Measurements from ENCODE around the gene APCDD1L. TPM values are rescaled to one million over a fixed set of nuclear protein-coding genes. Genes with fewer than 3 reads are reported as not detected.

The APCDD1L gene
- polyA plus RNA-seq, 2 donors: 0.06 to 0.09 TPM

DNA sequence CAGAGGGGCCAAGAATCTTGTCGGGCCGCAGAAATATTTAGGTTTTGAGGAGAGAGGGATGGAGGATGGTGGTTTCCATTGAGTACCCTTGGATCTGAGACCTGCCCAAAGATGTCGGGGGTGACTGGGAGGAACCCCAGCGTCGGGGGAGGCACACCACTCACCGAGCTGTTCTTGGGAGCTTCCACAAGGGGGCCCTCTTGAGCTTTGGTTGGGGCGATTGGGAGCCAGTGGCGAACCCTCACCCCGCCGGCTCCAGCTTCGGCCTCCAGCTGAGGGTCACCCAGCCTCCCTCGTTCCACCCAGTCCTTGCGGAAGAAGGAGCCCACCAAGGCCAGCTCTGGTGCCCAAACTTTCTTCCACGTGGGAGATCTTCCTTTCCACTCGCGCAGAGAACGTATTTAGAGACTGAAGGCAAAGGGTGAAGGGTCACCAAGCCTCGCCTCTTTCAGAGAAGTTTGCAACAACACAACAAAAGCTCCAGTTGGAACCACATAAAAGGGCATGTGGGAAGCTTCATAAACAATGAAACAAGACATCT lies 33.6 kb downstream of the APCDD1L start:
- H3K27ac ChIP-seq (ENCODE audit: low read depth in 2 of 2, low read length in 1 of 2): no peak overlapping the region
- no peak overlapping the region for H3K4me3 ChIP-seq (ENCODE audit: low read depth in 1 of 2, low read length in 2 of 2)
- peaks cover 3 to 5% of the 10 kb centered on the region in 2 donors for H3K9me3 ChIP-seq (ENCODE audit: control insufficient read depth in 2 of 2, insufficient read depth in 1 of 2, low read depth in 1 of 2, low read length in 1 of 2)
- 29 to 34% methylated on average over 18 of the region's 18 CpGs for WGBS, 2 donors
- no peaks in the 10 kb centered on the region for H3K4me1 ChIP-seq (ENCODE audit: control insufficient read depth in 2 of 2, insufficient read depth in 2 of 2, low read length in 1 of 2)
- no peaks in the 10 kb centered on the region for H3K36me3 ChIP-seq (ENCODE audit: control insufficient read depth in 2 of 2, insufficient read depth in 2 of 2, low read length in 1 of 2)
- no peaks in the 10 kb centered on the region for H3K27me3 ChIP-seq (ENCODE audit: control insufficient read depth in 1 of 2, insufficient read depth in 2 of 2, low read length in 2 of 2)

- Histone ChIP-seq H3K27ac (ENCODE audit: low read depth in 2 of 2, low read length in 1 of 2) (no peak overlapping the region), H3K4me3 (ENCODE audit: low read depth in 1 of 2, low read length in 2 of 2) (no peak overlapping the region), H3K4me1 (ENCODE audit: control insufficient read depth in 2 of 2, insufficient read depth in 2 of 2, low read length in 1 of 2) (no peaks in the 10 kb centered on the region), H3K27me3 (ENCODE audit: control insufficient read depth in 1 of 2, insufficient read depth in 2 of 2, low read length in 2 of 2) (no peaks in the 10 kb centered on the region), H3K9me3 (ENCODE audit: control insufficient read depth in 2 of 2, insufficient read depth in 1 of 2, low read depth in 1 of 2, low read length in 1 of 2) (peaks cover 3 to 5% of the 10 kb centered on the region in 2 donors), H3K36me3 (ENCODE audit: control insufficient read depth in 2 of 2, insufficient read depth in 2 of 2, low read length in 1 of 2) (no peaks in the 10 kb centered on the region)
- 75 to 77% methylated on average over 16 of the region's 16 CpGs for WGBS, 2 donors
Observed at GRCh38 chr20:58480551-58481336, 34.5 kb downstream of the APCDD1L start.

GRCh38 chr20:58479726-58480440 lies 35.3 kb downstream of the APCDD1L start:
- 80 to 81% methylated on average over 9 of the region's 9 CpGs for WGBS, 2 donors
- H3K27ac ChIP-seq (ENCODE audit: low read depth in 2 of 2, low read length in 1 of 2): no peak overlapping the region
- no peaks in the 10 kb centered on the region for H3K36me3 ChIP-seq (ENCODE audit: control insufficient read depth in 2 of 2, insufficient read depth in 2 of 2, low read length in 1 of 2)
- H3K4me3 ChIP-seq (ENCODE audit: low read depth in 1 of 2, low read length in 2 of 2): no peak overlapping the region
- no peaks in the 10 kb centered on the region for H3K4me1 ChIP-seq (ENCODE audit: control insufficient read depth in 2 of 2, insufficient read depth in 2 of 2, low read length in 1 of 2)
- peaks cover 3 to 5% of the 10 kb centered on the region in 2 donors for H3K9me3 ChIP-seq (ENCODE audit: control insufficient read depth in 2 of 2, insufficient read depth in 1 of 2, low read depth in 1 of 2, low read length in 1 of 2)
- H3K27me3 ChIP-seq (ENCODE audit: control insufficient read depth in 1 of 2, insufficient read depth in 2 of 2, low read length in 2 of 2): no peaks in the 10 kb centered on the region

GRCh38 chr20:58478141-58478805 lies 36.9 kb downstream of the APCDD1L start:
- H3K27me3 ChIP-seq (ENCODE audit: control insufficient read depth in 1 of 2, insufficient read depth in 2 of 2, low read length in 2 of 2): no peaks in the 10 kb centered on the region
- H3K4me1 ChIP-seq (ENCODE audit: control insufficient read depth in 2 of 2, insufficient read depth in 2 of 2, low read length in 1 of 2): no peaks in the 10 kb centered on the region
- H3K27ac ChIP-seq (ENCODE audit: low read depth in 2 of 2, low read length in 1 of 2): no peak overlapping the region
- whole genome bisulfite sequencing, 2 donors: 71 to 83% methylated on average over 3 of the region's 3 CpGs
- H3K9me3 ChIP-seq (ENCODE audit: control insufficient read depth in 2 of 2, insufficient read depth in 1 of 2, low read depth in 1 of 2, low read length in 1 of 2): peaks cover 3 to 5% of the 10 kb centered on the region in 2 donors
- H3K36me3 ChIP-seq (ENCODE audit: control insufficient read depth in 2 of 2, insufficient read depth in 2 of 2, low read length in 1 of 2): no peaks in the 10 kb centered on the region
- no peak overlapping the region for H3K4me3 ChIP-seq (ENCODE audit: low read depth in 1 of 2, low read length in 2 of 2)

GRCh38 chr20:58475466-58475865 lies 39.7 kb downstream of the APCDD1L start:
- Histone ChIP-seq H3K9me3 (ENCODE audit: control insufficient read depth in 2 of 2, insufficient read depth in 1 of 2, low read depth in 1 of 2, low read length in 1 of 2) (peaks cover 0 to 5% of the 10 kb centered on the region in 2 donors), H3K4me1 (ENCODE audit: control insufficient read depth in 2 of 2, insufficient read depth in 2 of 2, low read length in 1 of 2) (no peaks in the 10 kb centered on the region), H3K27me3 (ENCODE audit: control insufficient read depth in 1 of 2, insufficient read depth in 2 of 2, low read length in 2 of 2) (no peaks in the 10 kb centered on the region), H3K4me3 (ENCODE audit: low read depth in 1 of 2, low read length in 2 of 2) (no peak overlapping the region), H3K27ac (ENCODE audit: low read depth in 2 of 2, low read length in 1 of 2) (no peak overlapping the region), H3K36me3 (ENCODE audit: control insufficient read depth in 2 of 2, insufficient read depth in 2 of 2, low read length in 1 of 2) (no peaks in the 10 kb centered on the region)
- WGBS, 2 donors: 88 to 93% methylated on average over 10 of the region's 10 CpGs

- H3K4me3 ChIP-seq (ENCODE audit: low read depth in 1 of 2, low read length in 2 of 2): no peak overlapping the region
- no peaks in the 10 kb centered on the region for H3K36me3 ChIP-seq (ENCODE audit: control insufficient read depth in 2 of 2, insufficient read depth in 2 of 2, low read length in 1 of 2)
- H3K9me3 ChIP-seq (ENCODE audit: control insufficient read depth in 2 of 2, insufficient read depth in 1 of 2, low read depth in 1 of 2, low read length in 1 of 2): peaks cover 0 to 5% of the 10 kb centered on the region in 2 donors
- 90 to 93% methylated on average over 13 of the region's 13 CpGs for WGBS, 2 donors
- no peak overlapping the region for H3K27ac ChIP-seq (ENCODE audit: low read depth in 2 of 2, low read length in 1 of 2)
- H3K27me3 ChIP-seq (ENCODE audit: control insufficient read depth in 1 of 2, insufficient read depth in 2 of 2, low read length in 2 of 2): no peaks in the 10 kb centered on the region
- H3K4me1 ChIP-seq (ENCODE audit: control insufficient read depth in 2 of 2, insufficient read depth in 2 of 2, low read length in 1 of 2): no peaks in the 10 kb centered on the region
Observed at GRCh38 chr20:58473453-58474425, 41.5 kb downstream of the APCDD1L start.

- Histone ChIP-seq H3K27me3 (ENCODE audit: control insufficient read depth in 1 of 2, insufficient read depth in 2 of 2, low read length in 2 of 2) (no peaks in the 10 kb centered on the region), H3K4me3 (ENCODE audit: low read depth in 1 of 2, low read length in 2 of 2) (no peak overlapping the region), H3K27ac (ENCODE audit: low read depth in 2 of 2, low read length in 1 of 2) (no peak overlapping the region), H3K4me1 (ENCODE audit: control insufficient read depth in 2 of 2, insufficient read depth in 2 of 2, low read length in 1 of 2) (no peaks in the 10 kb centered on the region), H3K9me3 (ENCODE audit: control insufficient read depth in 2 of 2, insufficient read depth in 1 of 2, low read depth in 1 of 2, low read length in 1 of 2) (no peaks in the 10 kb centered on the region), H3K36me3 (ENCODE audit: control insufficient read depth in 2 of 2, insufficient read depth in 2 of 2, low read length in 1 of 2) (no peaks in the 10 kb centered on the region)
- WGBS, 2 donors: 82% methylated on average over 20 of the region's 20 CpGs
Observed at GRCh38 chr20:58472273-58473018, 42.8 kb downstream of the APCDD1L start.

GRCh38 chr20:58471193-58472164 lies 43.7 kb downstream of the APCDD1L start:
- Histone ChIP-seq H3K4me1 (ENCODE audit: control insufficient read depth in 2 of 2, insufficient read depth in 2 of 2, low read length in 1 of 2) (no peaks in the 10 kb centered on the region), H3K27ac (ENCODE audit: low read depth in 2 of 2, low read length in 1 of 2) (no peak overlapping the region)
- 73 to 77% methylated on average over 26 of the region's 26 CpGs for WGBS, 2 donors

More at GRCh38 chr20:58471193-58472164, 43.7 kb downstream of the APCDD1L start:
- Histone ChIP-seq H3K36me3 (ENCODE audit: control insufficient read depth in 2 of 2, insufficient read depth in 2 of 2, low read length in 1 of 2) (no peaks in the 10 kb centered on the region), H3K27me3 (ENCODE audit: control insufficient read depth in 1 of 2, insufficient read depth in 2 of 2, low read length in 2 of 2) (no peaks in the 10 kb centered on the region), H3K4me3 (ENCODE audit: low read depth in 1 of 2, low read length in 2 of 2) (no peak overlapping the region), H3K9me3 (ENCODE audit: control insufficient read depth in 2 of 2, insufficient read depth in 1 of 2, low read depth in 1 of 2, low read length in 1 of 2) (no peaks in the 10 kb centered on the region)
